GM23248 (cell line): ENCODE data around the gene TP53I13. TPM values are rescaled to one million over a fixed set of nuclear protein-coding genes. Genes with fewer than 3 reads are reported as not detected.
A peak's percentile ranks its signal among the peaks of the same experiment; 100 is the strongest.

Source experiments
- DNase-seq: peaks from one replicate; pipeline ENCODE4 v3.0.0-alpha.2; 2015
- H2AFZ ChIP-seq: fragments of 200-600 bp; sonication (generic); 2 replicates; pipeline ENCODE4 v1.6.1; 2016; ENCODE audit warnings: antibody characterized with exemption
- H3F3A ChIP-seq: fragments of 200-600 bp; sonication (generic); 2 replicates; pipeline ENCODE4 v1.6.1; 2016; ENCODE audit warnings: mild to moderate bottlenecking, antibody characterized with exemption, mixed run types; ENCODE audit not compliant: insufficient read depth
- H3K27ac ChIP-seq: fragments of 200-600 bp; sonication (generic); 2 replicates; pipeline ENCODE4 v1.5.1; 2016; ENCODE audit warnings: mild to moderate bottlenecking
- H3K27me3 ChIP-seq: fragments of 200-600 bp; sonication (generic); replicated peaks from 2 replicates; pipeline ENCODE4 v1.6.1; 2016; ENCODE audit warnings: mild to moderate bottlenecking; ENCODE audit not compliant: insufficient read depth
- H3K36me3 ChIP-seq: fragments of 200-600 bp; sonication (generic); 2 replicates; pipeline ENCODE4 v1.6.1; 2016; ENCODE audit warnings: low read depth, mild to moderate bottlenecking
- H3K4me1 ChIP-seq: fragments of 200-600 bp; sonication (generic); 2 replicates; pipeline ENCODE4 v1.6.1; 2016; ENCODE audit warnings: mild to moderate bottlenecking; ENCODE audit not compliant: insufficient read depth
- H3K4me2 ChIP-seq: fragments of 200-600 bp; sonication (generic); one replicate; pipeline ENCODE4 v1.6.1; 2016; ENCODE audit warnings: mild to moderate bottlenecking; ENCODE audit not compliant: unreplicated experiment
- H3K4me3 ChIP-seq: fragments of 200-600 bp; sonication (generic); 2 replicates; pipeline ENCODE4 v1.5.1; 2016; ENCODE audit warnings: mild to moderate bottlenecking
- H3K79me2 ChIP-seq: fragments of 200-600 bp; sonication (generic); 2 replicates; pipeline ENCODE4 v1.6.1; 2016; ENCODE audit warnings: mild to moderate bottlenecking; ENCODE audit not compliant: insufficient read depth
- H3K9ac ChIP-seq: fragments of 200-600 bp; sonication (generic); 2 replicates; pipeline ENCODE4 v1.6.1; 2016; ENCODE audit warnings: mild to moderate bottlenecking
- H3K9me2 ChIP-seq: fragments of 200-600 bp; sonication (generic); 2 replicates; pipeline ENCODE4 v1.6.1; 2016; ENCODE audit warnings: mixed run types, mild to moderate bottlenecking, moderate library complexity; ENCODE audit not compliant: insufficient read depth
- H3K9me3 ChIP-seq: fragments of 200-600 bp; sonication (generic); one replicate; pipeline ENCODE4 v1.6.1; 2017; ENCODE audit warnings: low read depth
- H4K20me1 ChIP-seq: fragments of 200-600 bp; sonication (generic); 2 replicates; pipeline ENCODE4 v1.6.0; 2016; ENCODE audit not compliant: insufficient read depth
- EZH2 ChIP-seq: fragments of 200-600 bp; sonication (generic); IDR thresholded peaks from 2 replicates; pipeline ENCODE4 v1.6.1; 2018; ENCODE audit warnings: antibody characterized with exemption, mild to moderate bottlenecking; ENCODE audit not compliant: insufficient read depth, poor library complexity, severe bottlenecking
- EZH2phosphoT487 ChIP-seq: fragments of 200-600 bp; sonication (generic); IDR thresholded peaks from 2 replicates; pipeline ENCODE4 v1.6.1; 2018; ENCODE audit warnings: antibody characterized with exemption, moderate library complexity, mild to moderate bottlenecking, low read depth; ENCODE audit not compliant: insufficient read depth
- WGBS, 2 experiments: methylation state at CpG; one replicate each; pipeline ENCODE4 v1.1.6; 2015 to 2017; ENCODE audit warnings: low lambda C conversion rate in 2 of 2, low coverage in 1 of 2; ENCODE audit errors: missing lambda C conversion rate in 2 of 2; 5-methylcytosine and 5-hydroxymethylcytosine counted together
- in situ Hi-C: fragments of 300-500 bp; cut with MboI; formaldehyde crosslinking; loops from 2 replicates; pipeline ENCODE4 v1.15.0; 2020
- polyA plus RNA-seq: library from polyadenylated mRNA; unstranded; fragments of >200 nt; fragmentation: Nextera tagmentation; extraction: Ambion mirVana; gene quantifications from 2 replicates; pipeline ENCODE4 v1.2.1, GENCODE V29; 2016
- total RNA-seq: library from RNA; depleted of rRNA; stranded (reverse); fragments of >200 nt; shearing (Covaris generic); gene quantifications from 2 replicates; pipeline ENCODE4 v1.2.3, GENCODE V29; 2014

Gene TP53I13
- total and polyA plus RNA-seq, 2 experiments from 2014 or later, result 37.3 to 67.2 TPM

GRCh38 chr17:29610395-29610794 is 41.9 kb downstream of the TP53I13 start:
- no peaks in the 10 kb centered on the region for H3K36me3 ChIP-seq

DNA sequence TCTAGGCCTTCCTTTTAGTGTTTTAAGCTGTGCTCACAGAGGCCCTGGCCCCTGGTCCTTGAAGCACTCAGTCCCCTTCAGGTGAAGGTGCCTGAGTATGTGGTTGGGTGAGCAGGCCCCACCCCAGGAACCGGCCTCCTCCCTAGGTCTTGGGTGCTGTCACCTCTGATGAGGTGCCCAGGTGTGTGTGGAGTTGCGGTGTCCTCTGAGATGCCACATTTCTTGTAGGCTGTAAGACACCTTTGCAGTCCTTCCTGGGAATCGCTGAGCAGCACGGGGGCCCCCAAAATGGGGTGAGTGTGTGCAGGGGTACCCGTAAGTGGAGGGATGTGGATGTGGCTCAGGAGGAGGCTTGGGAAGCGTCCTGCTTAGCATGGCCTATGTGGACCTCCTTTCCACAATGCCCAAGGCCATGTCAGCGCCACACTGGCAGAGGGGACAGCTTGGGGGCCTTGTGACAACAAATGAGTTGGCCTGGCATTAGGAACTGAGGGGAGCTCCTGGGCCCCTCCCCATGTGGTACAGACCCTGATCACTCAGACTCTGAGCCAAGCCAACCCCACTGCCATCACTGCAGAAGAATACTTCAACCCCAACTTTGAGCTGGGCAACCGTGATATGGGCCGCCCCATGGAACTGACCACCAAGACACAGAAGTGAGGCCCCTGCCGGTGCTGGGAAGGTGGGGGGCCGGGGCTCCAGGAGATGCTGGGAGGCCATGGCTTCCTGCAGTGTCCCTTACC is 43.0 kb downstream of the TP53I13 start:
- Histone ChIP-seq H3F3A (no peaks in the 10 kb centered on the region), H3K9me3 (no peaks in the 10 kb centered on the region), H3K27me3 (no peaks in the 10 kb centered on the region), H3K9ac (no peak overlapping the region), H3K4me1 (no peaks in the 10 kb centered on the region), H2AFZ (no peak overlapping the region), H3K27ac (no peak overlapping the region), H3K9me2 (no peaks in the 10 kb centered on the region), H3K4me3 (no peak overlapping the region), H3K4me2 (no peak overlapping the region), H4K20me1 (no peaks in the 10 kb centered on the region), H3K36me3 (no peaks in the 10 kb centered on the region), H3K79me2 (no peaks in the 10 kb centered on the region)
- in situ Hi-C loops, result no loop called here
- TF ChIP-seq EZH2 (no peak), EZH2phosphoT487 (no peak)
- WGBS, 2 experiments, result 98% methylated on average over 11 of the region's 11 CpGs
- DNase-seq, result no peak

More at GRCh38 chr17:29610395-29610794, 41.9 kb downstream of the TP53I13 start:
- H3K9ac ChIP-seq, result no peak overlapping the region
- H3K9me2 ChIP-seq, result no peaks in the 10 kb centered on the region
- no peak overlapping the region for H3K4me2 ChIP-seq
- WGBS, 2 experiments, result 87 to 97% methylated on average over 3 of the region's 3 CpGs
- H2AFZ ChIP-seq, result no peak overlapping the region
- no peaks in the 10 kb centered on the region for H4K20me1 ChIP-seq
- no peaks in the 10 kb centered on the region for H3K9me3 ChIP-seq
- no peak for DNase-seq
- H3K27me3 ChIP-seq, result no peaks in the 10 kb centered on the region
- H3K4me1 ChIP-seq, result no peaks in the 10 kb centered on the region
- H3K4me3 ChIP-seq, result no peak overlapping the region
- no peak overlapping the region for H3K27ac ChIP-seq
- no peaks in the 10 kb centered on the region for H3F3A ChIP-seq
- H3K79me2 ChIP-seq, result no peaks in the 10 kb centered on the region
- TF ChIP-seq EZH2phosphoT487, result no peak
- TF ChIP-seq EZH2, result no peak
- in situ Hi-C loops, result no loop called here

DNA sequence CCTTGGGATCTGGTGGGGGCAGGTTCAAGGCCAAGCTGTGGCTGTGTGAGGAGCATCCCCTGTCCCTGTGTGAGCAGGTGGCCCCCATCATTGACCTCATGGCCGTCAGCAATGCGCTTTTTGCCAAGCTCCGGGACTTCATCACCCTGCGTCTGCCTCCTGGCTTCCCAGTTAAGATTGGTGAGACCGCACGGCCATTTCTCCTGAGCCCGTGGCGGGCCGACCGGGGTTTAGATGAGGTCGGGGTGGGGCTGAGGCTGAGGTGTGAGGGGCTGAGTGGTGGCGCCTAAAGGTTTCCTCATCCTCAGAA is 43.5 kb downstream of the TP53I13 start:
- H3K27ac ChIP-seq, result no peak overlapping the region
- no peak overlapping the region for H3K9ac ChIP-seq
- no peaks in the 10 kb centered on the region for H3K36me3 ChIP-seq
- DNase-seq, result no peak
- no peaks in the 10 kb centered on the region for H3F3A ChIP-seq
- H3K4me3 ChIP-seq, result no peak overlapping the region
- H3K4me2 ChIP-seq, result no peak overlapping the region
- WGBS, 2 experiments, result 96 to 99% methylated on average over 12 of the region's 12 CpGs
- TF ChIP-seq EZH2 (no peak), EZH2phosphoT487 (no peak)
- no peaks in the 10 kb centered on the region for H3K9me3 ChIP-seq
- in situ Hi-C loops, result no loop called here
- no peaks in the 10 kb centered on the region for H3K27me3 ChIP-seq
- no peaks in the 10 kb centered on the region for H4K20me1 ChIP-seq
- H2AFZ ChIP-seq, result no peak overlapping the region
- H3K4me1 ChIP-seq, result no peaks in the 10 kb centered on the region
- no peaks in the 10 kb centered on the region for H3K9me2 ChIP-seq
- no peaks in the 10 kb centered on the region for H3K79me2 ChIP-seq

- in situ Hi-C loops, result no loop called here
- peak overlapping the region; percentile 79 for H3K4me2 ChIP-seq
- H3K4me1 ChIP-seq, result no peaks in the 10 kb centered on the region
- no peaks in the 10 kb centered on the region for H3K36me3 ChIP-seq
- peak overlapping the region; percentile 82 for H2AFZ ChIP-seq
- H3K9ac ChIP-seq, result no peak overlapping the region
- no peaks in the 10 kb centered on the region for H3F3A ChIP-seq
- TF ChIP-seq EZH2, result no peak
- no peak for TF ChIP-seq EZH2phosphoT487
- no peaks in the 10 kb centered on the region for H3K27me3 ChIP-seq
- no peaks in the 10 kb centered on the region for H3K9me2 ChIP-seq
- no peak for DNase-seq
- H3K9me3 ChIP-seq, result no peaks in the 10 kb centered on the region
- no peaks in the 10 kb centered on the region for H4K20me1 ChIP-seq
- no peak overlapping the region for H3K4me3 ChIP-seq
- no peaks in the 10 kb centered on the region for H3K79me2 ChIP-seq
- no peak overlapping the region for H3K27ac ChIP-seq
- WGBS, 2 experiments, result 86 to 87% methylated on average over 52 to 83 of the region's 85 CpGs
These were observed 44.1 kb downstream of the TP53I13 start for GRCh38 chr17:29612404-29613280.
